GM06990 (cell line): ENCODE results near the gene SPAG17.

ENCODE experiments used
- DNase-seq: peaks from one replicate; pipeline ENCODE4 v3.0.0-alpha.2; 2011; ENCODE audit not compliant: insufficient read length; ENCODE audit errors: extremely low read depth
- H3K27me3 ChIP-seq: replicated peaks from 2 replicates; pipeline ENCODE4 v1.6.0; 2011; ENCODE audit warnings: low read length; ENCODE audit not compliant: control insufficient read depth, insufficient read depth
- H3K36me3 ChIP-seq: 2 replicates; pipeline ENCODE4 v1.5.1; 2011; ENCODE audit warnings: low read length; ENCODE audit not compliant: control insufficient read depth, insufficient read depth
- H3K4me3 ChIP-seq: replicated peaks from 2 replicates; pipeline ENCODE4 v1.5.1; 2011; ENCODE audit warnings: low read depth, mild to moderate bottlenecking, control low read depth, low read length
- TF ChIP-seq, protein P1 (sequence below): IDR thresholded peaks from 2 replicates; pipeline ENCODE4 v1.5.1; 2011; ENCODE audit warnings: low read length, control low read depth, mild to moderate bottlenecking, inconsistent platforms; ENCODE audit not compliant: insufficient read depth, poor library complexity, severe bottlenecking

Gene SPAG17

DNA sequence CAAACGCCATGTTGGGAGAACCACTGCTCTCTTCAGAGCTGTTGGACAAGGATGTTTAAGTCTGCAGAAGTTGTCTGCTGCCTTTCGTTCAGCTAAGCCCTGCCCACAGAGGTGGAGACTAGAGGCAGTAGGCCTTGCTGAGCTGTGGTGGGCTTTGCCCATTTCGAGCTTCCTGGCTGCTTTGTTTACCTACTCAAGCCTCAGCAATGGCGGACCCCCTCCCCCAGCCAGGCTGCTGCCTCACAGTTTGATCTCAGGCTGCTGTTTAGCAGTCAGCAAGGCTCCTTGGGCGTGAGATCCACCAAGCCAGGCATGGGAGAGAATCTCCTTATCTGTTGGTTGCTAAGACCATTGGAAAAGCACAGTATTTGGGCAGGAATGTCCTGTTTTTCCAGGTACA is 180.7 kb downstream of the SPAG17 start:
- TF ChIP-seq, protein P1, sequence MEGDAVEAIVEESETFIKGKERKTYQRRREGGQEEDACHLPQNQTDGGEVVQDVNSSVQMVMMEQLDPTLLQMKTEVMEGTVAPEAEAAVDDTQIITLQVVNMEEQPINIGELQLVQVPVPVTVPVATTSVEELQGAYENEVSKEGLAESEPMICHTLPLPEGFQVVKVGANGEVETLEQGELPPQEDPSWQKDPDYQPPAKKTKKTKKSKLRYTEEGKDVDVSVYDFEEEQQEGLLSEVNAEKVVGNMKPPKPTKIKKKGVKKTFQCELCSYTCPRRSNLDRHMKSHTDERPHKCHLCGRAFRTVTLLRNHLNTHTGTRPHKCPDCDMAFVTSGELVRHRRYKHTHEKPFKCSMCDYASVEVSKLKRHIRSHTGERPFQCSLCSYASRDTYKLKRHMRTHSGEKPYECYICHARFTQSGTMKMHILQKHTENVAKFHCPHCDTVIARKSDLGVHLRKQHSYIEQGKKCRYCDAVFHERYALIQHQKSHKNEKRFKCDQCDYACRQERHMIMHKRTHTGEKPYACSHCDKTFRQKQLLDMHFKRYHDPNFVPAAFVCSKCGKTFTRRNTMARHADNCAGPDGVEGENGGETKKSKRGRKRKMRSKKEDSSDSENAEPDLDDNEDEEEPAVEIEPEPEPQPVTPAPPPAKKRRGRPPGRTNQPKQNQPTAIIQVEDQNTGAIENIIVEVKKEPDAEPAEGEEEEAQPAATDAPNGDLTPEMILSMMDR, result no peak
- no peaks in the 10 kb centered on the region; the same call in 1 of the 2 replicates for H3K27me3 ChIP-seq

GRCh38 chr1:117985973-117986372 is 199.1 kb downstream of the SPAG17 start:
- Histone ChIP-seq H3K4me3 (no peak overlapping the region), H3K27me3 (no peaks in the 10 kb centered on the region), H3K36me3 (no peaks in the 10 kb centered on the region)
- TF ChIP-seq, protein P1, result no peak
- DNase-seq, result no peak

More for the DNA sequence above, 180.7 kb downstream of the SPAG17 start:
- no peaks in the 10 kb centered on the region for H3K36me3 ChIP-seq
- no peak overlapping the region for H3K4me3 ChIP-seq
- DNase-seq, result no peak

- Histone ChIP-seq H3K27me3 (no peaks in the 10 kb centered on the region), H3K4me3 (no peak overlapping the region), H3K36me3 (no peaks in the 10 kb centered on the region)
- TF ChIP-seq, protein P1, result no peak
- no peak for DNase-seq
Observed at GRCh38 chr1:117985239-117985638, 199.8 kb downstream of the SPAG17 start.

DNA sequence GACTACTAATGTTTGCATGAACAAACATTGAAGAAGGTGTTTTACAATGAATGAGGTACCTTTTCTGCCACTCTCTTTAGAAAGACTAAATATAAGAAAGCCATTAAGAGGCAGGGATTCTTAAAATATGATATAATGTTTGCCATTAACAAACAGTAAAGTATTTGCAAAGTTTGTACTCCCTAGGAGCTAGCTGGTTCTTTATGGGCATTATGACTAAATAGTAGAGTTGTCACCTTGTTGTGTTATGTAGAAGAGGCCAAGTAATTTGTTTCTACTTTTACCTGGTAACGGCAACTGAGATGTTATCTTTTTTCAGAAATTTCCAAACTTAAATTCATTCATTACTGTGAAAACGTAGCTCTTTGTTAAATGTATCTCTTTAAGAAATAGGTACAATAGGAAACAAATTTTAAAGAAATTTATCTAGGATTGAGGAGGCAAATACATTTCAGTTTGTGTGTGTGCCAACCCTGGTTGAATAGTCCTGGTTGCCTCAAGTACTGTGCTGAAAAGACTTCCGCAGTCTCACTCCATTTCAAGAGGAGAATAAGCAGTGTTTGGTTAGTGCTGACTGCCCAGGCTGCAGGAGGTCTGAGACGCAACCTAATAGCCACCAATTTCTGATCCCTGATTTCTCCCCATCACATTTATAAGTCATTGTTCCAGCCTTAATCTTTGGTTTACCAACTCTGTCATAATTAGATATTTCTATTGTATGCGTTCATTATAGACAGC is 203.4 kb downstream of the SPAG17 start:
- TF ChIP-seq, protein P1, result no peak
- Histone ChIP-seq H3K36me3 (no peaks in the 10 kb centered on the region), H3K4me3 (no peak overlapping the region), H3K27me3 (no peaks in the 10 kb centered on the region)
- no peak for DNase-seq

DNA sequence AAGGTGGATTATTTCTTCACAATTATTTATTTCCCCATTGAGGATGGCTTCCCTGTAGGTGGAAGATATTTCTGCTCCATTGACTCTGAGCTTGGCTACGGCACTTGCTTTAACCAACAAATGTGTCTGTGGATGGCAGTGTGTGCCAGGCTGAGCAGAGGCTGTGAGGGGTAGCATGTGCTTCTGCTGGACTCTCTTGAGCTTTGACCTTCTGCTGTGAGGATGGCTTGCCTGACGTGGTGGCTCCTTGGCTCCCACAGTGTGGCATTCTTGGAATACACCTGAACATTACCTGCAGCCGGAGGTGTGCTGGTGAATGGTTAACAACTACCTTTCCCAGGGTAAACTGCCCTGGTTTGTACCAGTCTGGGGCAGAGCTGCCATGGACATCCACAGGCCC is 208.6 kb downstream of the SPAG17 start:
- TF ChIP-seq, protein P1, result no peak
- no peaks in the 10 kb centered on the region; the same call in 1 of the 2 replicates for H3K27me3 ChIP-seq
- DNase-seq, result no peak
- no peak overlapping the region for H3K4me3 ChIP-seq
- H3K36me3 ChIP-seq, result no peaks in the 10 kb centered on the region
